ENCODE data around the gene CKAP2L.

CKAP2L gene

DNA sequence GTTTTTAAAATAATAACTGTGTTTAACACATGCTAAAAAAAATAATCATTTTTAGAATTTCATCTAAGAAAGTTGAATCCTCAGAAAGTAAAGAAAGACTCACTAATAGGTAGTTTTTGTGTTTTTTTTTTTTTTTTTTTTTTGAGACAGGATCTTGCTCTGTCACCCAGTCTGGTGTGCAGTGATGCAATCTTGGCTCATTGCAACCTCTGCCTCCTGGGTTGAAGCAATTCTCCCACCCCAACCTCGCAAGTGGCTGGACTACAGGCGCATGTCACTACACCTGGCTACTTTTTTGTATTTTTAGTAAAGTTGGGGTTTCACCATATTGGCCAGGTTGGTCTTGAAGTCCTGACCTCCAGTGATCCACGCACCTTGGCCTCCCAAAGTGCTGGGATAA is 7.1 kb downstream of the CKAP2L start:
- Histone ChIP-seq H2AFZ (ENCODE audit: low read length) (no peak overlapping the region), H3K4me1 (ENCODE audit: low read length) (no peaks in the 10 kb centered on the region), H3K4me2 (ENCODE audit: low read depth, low read length) (no peak overlapping the region), H3K9ac (ENCODE audit: low read length) (no peak overlapping the region), H3K79me2 (ENCODE audit: low read length) (peaks cover 61% of the 10 kb centered on the region), H4K20me1 (ENCODE audit: insufficient read depth, low read length) (no peaks in the 10 kb centered on the region), H3K4me3 (ENCODE audit: low read length) (no peak overlapping the region), H3K27ac (ENCODE audit: low read length) (no peak overlapping the region), H3K27me3 (replicated peaks; ENCODE audit: insufficient read depth, low read length) (no peaks in the 10 kb centered on the region), H3K9me2 (replicated peaks; ENCODE audit: insufficient read depth, low read length) (no peaks in the 10 kb centered on the region), H3F3A (ENCODE audit: insufficient read depth, low read length) (no peaks in the 10 kb centered on the region), H3K9me3 (replicated peaks; ENCODE audit: insufficient read depth, low read length) (no peaks in the 10 kb centered on the region), H3K36me3 (replicated peaks; ENCODE audit: insufficient read depth, low read length) (peaks cover 34% of the 10 kb centered on the region)
- TF ChIP-seq EZH2phosphoT487 (IDR thresholded peaks at IDR 0.05; ENCODE audit: low read length) = no peak
- TF ChIP-seq EZH2 (optimal IDR thresholded peaks at IDR 0.05; ENCODE audit: low read depth, low read length) = no peak
- TF ChIP-seq, protein P1, sequence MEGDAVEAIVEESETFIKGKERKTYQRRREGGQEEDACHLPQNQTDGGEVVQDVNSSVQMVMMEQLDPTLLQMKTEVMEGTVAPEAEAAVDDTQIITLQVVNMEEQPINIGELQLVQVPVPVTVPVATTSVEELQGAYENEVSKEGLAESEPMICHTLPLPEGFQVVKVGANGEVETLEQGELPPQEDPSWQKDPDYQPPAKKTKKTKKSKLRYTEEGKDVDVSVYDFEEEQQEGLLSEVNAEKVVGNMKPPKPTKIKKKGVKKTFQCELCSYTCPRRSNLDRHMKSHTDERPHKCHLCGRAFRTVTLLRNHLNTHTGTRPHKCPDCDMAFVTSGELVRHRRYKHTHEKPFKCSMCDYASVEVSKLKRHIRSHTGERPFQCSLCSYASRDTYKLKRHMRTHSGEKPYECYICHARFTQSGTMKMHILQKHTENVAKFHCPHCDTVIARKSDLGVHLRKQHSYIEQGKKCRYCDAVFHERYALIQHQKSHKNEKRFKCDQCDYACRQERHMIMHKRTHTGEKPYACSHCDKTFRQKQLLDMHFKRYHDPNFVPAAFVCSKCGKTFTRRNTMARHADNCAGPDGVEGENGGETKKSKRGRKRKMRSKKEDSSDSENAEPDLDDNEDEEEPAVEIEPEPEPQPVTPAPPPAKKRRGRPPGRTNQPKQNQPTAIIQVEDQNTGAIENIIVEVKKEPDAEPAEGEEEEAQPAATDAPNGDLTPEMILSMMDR (IDR thresholded peaks at IDR 0.05; ENCODE audit: low read length) = no peak
- no peak for DNase-seq

DNA sequence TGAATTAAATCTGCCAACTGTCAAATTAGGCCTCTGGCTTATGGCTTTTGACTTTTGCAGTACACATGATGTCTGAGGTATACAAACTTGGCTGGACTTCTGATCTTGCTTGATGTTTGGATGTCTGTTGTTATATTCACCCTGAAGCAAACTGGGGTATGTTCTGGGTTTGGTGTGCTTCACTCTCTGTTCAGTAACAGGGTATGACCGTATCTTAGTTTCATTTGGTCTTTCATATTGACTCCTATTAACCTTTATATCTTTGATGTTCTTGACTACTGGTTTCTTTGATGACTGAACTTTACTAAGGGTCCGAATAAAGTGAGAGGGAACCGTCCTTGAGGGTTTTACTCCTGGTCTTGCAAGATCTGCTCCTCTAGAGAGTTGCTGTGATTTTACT is 8.2 kb downstream of the CKAP2L start:
- no peak overlapping the region for H3K4me3 ChIP-seq (ENCODE audit: low read length)
- H3K9ac ChIP-seq (ENCODE audit: low read length) = no peak overlapping the region
- H3K27ac ChIP-seq (ENCODE audit: low read length) = no peak overlapping the region
- no peak overlapping the region for H3K4me2 ChIP-seq (ENCODE audit: low read depth, low read length)
- H3K79me2 ChIP-seq (ENCODE audit: low read length) = peaks cover 55% of the 10 kb centered on the region
- H3F3A ChIP-seq (ENCODE audit: insufficient read depth, low read length) = no peaks in the 10 kb centered on the region; the same call in 1 of the 2 replicates
- H3K36me3 ChIP-seq (replicated peaks; ENCODE audit: insufficient read depth, low read length) = peaks cover 37% of the 10 kb centered on the region
- H3K4me1 ChIP-seq (ENCODE audit: low read length) = no peaks in the 10 kb centered on the region
- TF ChIP-seq EZH2phosphoT487 (IDR thresholded peaks at IDR 0.05; ENCODE audit: low read length) (no peak), EZH2 (optimal IDR thresholded peaks at IDR 0.05; ENCODE audit: low read depth, low read length) (no peak)
- TF ChIP-seq, protein P1 (IDR thresholded peaks at IDR 0.05; ENCODE audit: low read length) = no peak
- no peak overlapping the region for H2AFZ ChIP-seq (ENCODE audit: low read length)
- no peak for DNase-seq
- H3K9me2 ChIP-seq (replicated peaks; ENCODE audit: insufficient read depth, low read length) = no peaks in the 10 kb centered on the region
- no peaks in the 10 kb centered on the region for H3K27me3 ChIP-seq (replicated peaks; ENCODE audit: insufficient read depth, low read length)
- no peaks in the 10 kb centered on the region for H3K9me3 ChIP-seq (replicated peaks; ENCODE audit: insufficient read depth, low read length)
- no peaks in the 10 kb centered on the region for H4K20me1 ChIP-seq (ENCODE audit: insufficient read depth, low read length)

DNA sequence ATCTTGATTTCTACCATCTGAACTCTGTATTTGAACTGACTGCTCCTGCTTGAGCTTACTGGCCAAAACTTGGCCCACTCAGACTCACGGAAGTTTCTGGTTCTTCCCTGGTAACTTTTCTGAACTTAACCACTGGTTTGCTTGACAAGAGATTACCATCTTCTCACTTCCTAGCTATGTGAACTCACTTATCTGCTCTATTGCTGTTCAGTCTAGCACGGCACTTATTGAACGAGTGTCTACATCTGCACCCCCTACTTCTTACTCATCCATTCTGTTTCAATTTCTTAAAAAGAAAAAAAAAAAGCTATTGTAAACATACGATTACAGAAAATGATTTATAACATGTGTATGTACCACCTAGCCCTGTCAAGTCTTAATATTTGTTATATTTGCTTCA is 9.0 kb downstream of the CKAP2L start:
- TF ChIP-seq, protein P1 (IDR thresholded peaks at IDR 0.05; ENCODE audit: low read length) = no peak
- no peak for TF ChIP-seq EZH2 (optimal IDR thresholded peaks at IDR 0.05; ENCODE audit: low read depth, low read length)
- no peak for TF ChIP-seq EZH2phosphoT487 (IDR thresholded peaks at IDR 0.05; ENCODE audit: low read length)
- Histone ChIP-seq H3K9ac (ENCODE audit: low read length) (no peak overlapping the region), H3K27me3 (replicated peaks; ENCODE audit: insufficient read depth, low read length) (no peaks in the 10 kb centered on the region), H3K9me3 (replicated peaks; ENCODE audit: insufficient read depth, low read length) (no peaks in the 10 kb centered on the region), H4K20me1 (ENCODE audit: insufficient read depth, low read length) (no peaks in the 10 kb centered on the region), H3K79me2 (ENCODE audit: low read length) (peaks cover 55% of the 10 kb centered on the region), H3K4me2 (ENCODE audit: low read depth, low read length) (no peak overlapping the region), H2AFZ (ENCODE audit: low read length) (no peak overlapping the region), H3K4me1 (ENCODE audit: low read length) (no peaks in the 10 kb centered on the region), H3K27ac (ENCODE audit: low read length) (no peak overlapping the region), H3K36me3 (replicated peaks; ENCODE audit: insufficient read depth, low read length) (peaks cover 39% of the 10 kb centered on the region), H3F3A (ENCODE audit: insufficient read depth, low read length) (peaks cover 3% of the 10 kb centered on the region; the same call in 1 of the 2 replicates), H3K9me2 (replicated peaks; ENCODE audit: insufficient read depth, low read length) (no peaks in the 10 kb centered on the region), H3K4me3 (ENCODE audit: low read length) (no peak overlapping the region)
- no peak for DNase-seq

Data from MM.1S (cell line).